ENCODE data around the gene SHISA7.

The SHISA7 gene

GRCh38 chr19:55446060-55446459, 3.0 kb upstream of the SHISA7 start:
- no peak for DNase-seq (ENCODE audit: low spot score)

DNA sequence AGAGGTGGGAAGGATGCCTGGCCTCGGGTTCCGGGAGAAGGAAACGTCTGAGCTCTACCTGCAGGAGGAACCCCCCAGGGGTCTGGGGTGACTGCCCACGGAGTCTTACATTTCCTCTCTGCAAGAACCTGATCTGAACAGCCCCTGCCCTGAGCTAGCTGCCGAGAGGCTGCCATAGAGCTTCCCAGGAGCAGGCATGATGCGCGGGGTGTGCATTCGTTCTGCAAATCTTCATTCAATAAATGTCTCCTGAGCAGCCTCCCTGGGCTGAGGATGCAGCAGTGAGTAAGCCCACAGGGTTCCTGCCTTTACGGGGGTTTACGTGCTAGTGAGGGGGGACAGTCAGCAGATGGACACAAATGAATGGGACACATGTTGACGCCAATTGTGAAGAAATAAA, 1.5 kb upstream of the SHISA7 start:
- DNase-seq (ENCODE audit: low spot score) = no peak

DNA sequence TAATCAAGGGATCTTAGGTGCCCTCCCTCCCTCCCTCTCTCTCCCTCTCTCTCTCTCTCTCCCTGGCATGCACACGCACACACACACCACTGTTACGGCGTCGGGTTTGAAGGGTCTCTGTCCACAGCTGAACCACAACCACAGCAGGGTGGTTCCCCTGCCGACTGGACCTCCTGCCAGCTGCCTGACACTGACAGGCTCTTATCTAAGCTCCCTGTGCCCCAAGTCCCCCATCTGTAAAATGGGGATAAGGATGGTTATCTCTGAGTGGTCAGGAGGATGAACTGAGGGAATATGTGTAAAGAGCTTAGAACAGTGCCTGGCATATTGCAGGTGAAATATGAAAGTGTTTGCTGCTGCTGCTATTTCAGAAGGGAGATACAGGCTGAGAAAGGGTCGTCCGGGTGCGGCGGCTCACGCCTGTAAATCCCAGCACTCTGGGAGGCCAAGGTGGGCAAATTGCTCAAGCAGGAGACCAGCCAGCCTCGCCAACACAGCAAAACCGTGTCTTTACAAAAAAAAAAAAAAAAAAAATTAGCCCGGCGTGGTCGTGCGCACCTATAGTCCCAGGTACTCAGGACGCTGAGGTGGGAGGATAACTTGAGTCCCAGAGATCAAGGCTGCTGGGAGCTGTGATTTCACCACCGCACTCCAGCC, 852 bp upstream of the SHISA7 start:
- no peak for DNase-seq (ENCODE audit: low spot score)

DNA sequence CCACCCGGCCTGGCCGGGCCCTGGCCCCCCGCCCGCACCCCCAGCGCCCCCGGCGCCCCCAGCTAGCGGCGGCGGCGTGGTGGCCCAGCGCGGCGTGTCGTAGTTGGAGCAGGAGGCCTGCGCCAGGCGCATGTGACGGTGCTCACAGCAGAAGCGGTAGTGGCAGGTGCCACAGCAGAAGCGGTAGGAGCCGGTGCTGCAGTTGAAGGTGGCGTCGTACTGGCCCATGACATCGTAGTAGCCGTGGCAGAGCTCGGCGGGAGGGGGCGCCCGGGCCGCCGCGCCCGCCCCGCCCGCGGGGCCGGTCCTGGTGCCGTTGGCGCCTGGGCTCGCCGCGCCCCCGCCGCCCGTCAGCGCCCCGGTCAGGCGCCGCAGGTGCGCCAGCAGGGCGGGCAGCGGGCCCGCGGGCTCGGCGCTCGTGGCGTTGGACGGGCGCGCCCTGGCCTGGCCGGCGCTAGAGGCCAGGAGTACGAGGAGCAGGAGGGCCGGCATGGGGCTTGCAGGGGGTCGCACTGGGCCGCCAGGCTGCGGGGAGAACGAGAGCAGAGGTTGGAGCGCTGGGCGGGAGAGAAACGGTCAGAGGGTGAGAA, 633 bp downstream of the SHISA7 start:
- no peak for DNase-seq (ENCODE audit: low spot score)

DNA sequence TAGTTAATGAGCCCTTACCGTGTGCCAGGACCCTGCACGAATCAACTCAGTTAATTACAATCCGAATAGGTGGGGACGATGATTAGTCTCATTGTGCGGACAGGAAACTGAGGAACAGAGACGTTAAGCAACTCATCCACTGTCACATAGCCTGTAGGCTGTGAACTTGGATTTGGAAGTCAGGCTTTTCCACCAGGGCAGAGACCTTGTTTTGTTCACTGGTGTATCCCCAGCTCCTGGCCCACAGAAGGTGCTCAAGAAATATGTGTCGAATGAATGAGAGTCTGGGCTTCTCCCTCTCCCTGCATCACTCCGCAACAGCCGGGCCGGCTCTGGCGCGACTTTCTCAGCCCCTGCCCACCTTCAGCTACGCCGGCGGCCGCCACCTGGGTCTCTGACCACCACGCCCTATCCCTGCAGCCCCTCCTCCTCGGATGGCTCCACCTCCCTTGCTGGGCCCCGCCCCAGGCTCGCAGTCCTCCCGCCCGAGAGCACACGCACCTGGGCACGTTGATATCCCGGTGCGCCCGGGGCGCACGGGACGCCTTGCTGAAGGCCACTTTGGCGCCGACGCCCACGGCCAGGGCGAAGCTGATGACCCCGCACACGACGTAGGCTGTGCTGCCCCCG, 1.3 kb downstream of the SHISA7 start:
- DNase-seq (ENCODE audit: low spot score) = no peak

GRCh38 chr19:55441319-55441691, 1.8 kb downstream of the SHISA7 start:
- DNase-seq (ENCODE audit: low spot score) = no peak

DNA sequence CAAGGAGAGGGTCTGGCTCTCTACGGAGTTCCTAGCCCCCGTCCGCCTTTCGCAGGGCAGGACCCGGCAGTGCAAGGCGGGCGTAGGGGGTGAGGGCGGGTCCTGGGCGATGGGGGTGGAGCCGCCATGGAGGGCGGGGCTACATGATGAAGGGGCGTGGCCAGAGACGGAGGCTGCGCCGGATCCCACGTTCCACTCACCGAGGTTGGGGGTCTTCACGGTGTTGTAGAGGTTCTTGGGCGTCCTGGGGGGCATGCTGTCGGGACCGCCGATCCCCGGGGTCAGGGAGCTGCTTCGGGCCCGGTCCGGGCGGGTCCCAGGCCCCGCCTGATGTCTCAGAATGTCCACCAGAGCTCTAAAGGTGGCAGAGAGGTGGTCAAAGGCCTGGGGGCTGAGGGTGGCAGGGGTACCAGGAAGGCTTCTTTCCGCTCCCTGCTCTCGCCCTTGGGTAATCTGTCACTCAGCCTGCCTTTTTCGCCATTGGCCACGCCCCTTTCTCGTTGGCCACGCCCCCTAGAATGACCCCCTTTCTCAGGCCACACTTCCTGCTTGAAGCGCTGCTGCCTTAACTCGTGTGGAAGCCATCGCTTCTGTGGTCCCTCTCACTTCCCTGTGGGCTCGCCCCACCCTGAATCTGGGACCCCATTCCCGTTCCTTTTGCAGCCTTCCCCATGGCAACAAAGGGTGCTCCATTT, 2.5 kb downstream of the SHISA7 start:
- DNase-seq (ENCODE audit: low spot score) = no peak

GRCh38 chr19:55439052-55439451, 4.0 kb downstream of the SHISA7 start:
- DNase-seq (ENCODE audit: low spot score) = no peak

DNA sequence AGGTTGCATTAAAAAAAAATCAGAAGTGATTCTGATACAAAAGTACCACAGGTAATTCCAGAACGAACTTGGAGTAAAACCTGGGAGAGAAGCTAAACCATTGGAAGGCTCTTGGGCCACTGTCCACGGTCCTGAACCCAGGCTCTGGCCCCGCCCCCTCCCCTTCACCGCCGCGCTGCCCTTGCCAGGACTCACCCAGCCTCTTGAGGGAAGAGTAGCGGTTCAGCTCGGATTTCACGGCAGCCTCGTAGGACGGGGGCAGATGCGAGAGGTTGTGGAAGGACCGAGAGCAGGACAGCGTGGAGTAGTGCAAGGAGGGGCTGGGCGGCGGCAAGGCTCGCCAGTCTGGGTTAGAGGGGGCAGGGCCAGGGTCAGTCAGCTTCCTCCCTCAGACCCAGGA, 5.7 kb downstream of the SHISA7 start:
- no peak for DNase-seq (ENCODE audit: low spot score)

DNA sequence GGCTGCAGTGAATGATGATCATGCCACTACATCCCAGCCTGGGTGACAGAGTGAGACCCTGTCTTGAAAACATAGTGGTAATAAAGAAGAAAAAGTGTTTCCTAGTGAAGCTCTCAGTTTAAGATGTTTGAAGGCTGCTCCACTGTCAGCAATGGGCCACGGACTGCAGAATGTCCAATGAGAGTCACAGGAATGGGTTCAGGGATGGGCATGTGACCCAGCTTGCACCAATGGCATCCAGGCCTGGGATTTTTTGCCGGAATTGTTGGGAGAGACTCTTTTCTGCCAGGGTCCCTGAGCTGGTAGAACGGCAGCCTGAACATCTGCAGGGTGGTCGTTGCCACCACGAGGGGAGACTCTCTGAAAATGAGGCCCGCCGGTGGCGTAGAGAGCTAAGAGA, 6.3 kb downstream of the SHISA7 start:
- no peak for DNase-seq (ENCODE audit: low spot score)

GRCh38 chr19:55435020-55435419, 8.1 kb downstream of the SHISA7 start:
- no peak for DNase-seq (ENCODE audit: low spot score)

GRCh38 chr19:55434356-55434919, 8.7 kb downstream of the SHISA7 start:
- no peak for DNase-seq (ENCODE audit: low spot score)

GRCh38 chr19:55433292-55433691, 9.8 kb downstream of the SHISA7 start:
- no peak for DNase-seq (ENCODE audit: low spot score)

DNA sequence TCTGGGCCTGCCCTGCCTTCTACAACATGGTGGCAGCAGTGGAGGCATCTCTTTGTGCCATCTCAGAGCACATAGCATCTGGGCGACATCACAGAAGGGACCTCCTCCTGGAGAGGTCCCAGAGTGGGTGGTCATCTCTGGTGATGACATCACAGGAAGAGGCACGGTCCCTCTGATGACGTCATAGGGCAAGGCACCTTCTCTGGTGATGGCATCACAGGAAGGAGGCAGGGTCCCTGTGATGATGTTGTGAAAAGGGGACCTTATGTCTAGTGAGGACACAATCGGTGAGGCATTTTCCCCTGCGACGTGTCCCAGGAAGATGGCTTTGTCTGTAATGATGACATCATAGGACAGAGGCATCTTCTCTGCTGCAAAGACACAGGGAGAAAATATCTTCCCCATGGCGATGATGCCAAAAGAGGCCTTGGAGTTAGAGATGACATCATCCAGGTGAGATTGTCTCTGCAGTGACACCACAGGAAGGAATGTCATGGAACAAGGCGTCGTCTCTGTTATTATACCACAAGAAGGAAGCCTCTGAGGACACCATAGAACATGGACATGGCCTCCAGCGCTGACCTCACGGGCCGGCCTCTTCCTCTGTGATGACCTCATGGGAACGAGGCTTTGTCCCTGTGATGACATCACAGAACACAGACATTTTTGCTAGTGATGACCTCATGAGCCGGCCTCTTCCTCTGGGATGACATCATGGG, 10.7 kb downstream of the SHISA7 start:
- DNase-seq (ENCODE audit: low spot score) = no peak

DNA sequence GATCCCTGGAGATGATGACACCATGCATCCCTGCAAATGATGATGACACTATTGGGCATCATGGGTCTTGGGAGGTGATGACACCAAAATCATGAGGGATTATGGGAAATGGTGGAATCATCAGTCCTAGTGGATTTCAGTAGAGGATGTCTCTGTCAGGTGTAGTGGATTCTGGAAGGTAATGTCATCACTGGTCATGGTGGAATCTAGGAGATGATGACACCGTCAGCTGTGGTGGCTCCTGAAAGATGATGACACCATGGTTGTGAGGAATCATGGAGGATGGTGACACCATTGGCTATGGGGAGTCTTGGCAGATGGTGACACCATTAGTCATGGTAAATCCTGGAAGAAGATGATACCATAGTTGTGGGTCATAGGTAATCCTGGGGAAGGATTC, 11.9 kb downstream of the SHISA7 start:
- DNase-seq (ENCODE audit: low spot score) = no peak

- DNase-seq (ENCODE audit: low spot score) = no peak
Observed at GRCh38 chr19:55426042-55426441, 17.1 kb downstream of the SHISA7 start.

GRCh38 chr19:55424518-55424917, 18.6 kb downstream of the SHISA7 start:
- no peak for DNase-seq (ENCODE audit: low spot score)

GRCh38 chr19:55423225-55424005, 19.7 kb downstream of the SHISA7 start:
- no peak for DNase-seq (ENCODE audit: low spot score)

- DNase-seq (ENCODE audit: low spot score) = peak; percentile 50
Observed at GRCh38 chr19:55421281-55421680, 21.8 kb downstream of the SHISA7 start.

- DNase-seq (ENCODE audit: low spot score) = no peak
Observed at GRCh38 chr19:55419624-55420236, 23.4 kb downstream of the SHISA7 start.

GRCh38 chr19:55419103-55419502, 24.0 kb downstream of the SHISA7 start:
- no peak for DNase-seq (ENCODE audit: low spot score)
